Adrenal gland (tissue), 12 donors: ENCODE data around the gene MDM1. TPM values are rescaled to one million over a fixed set of nuclear protein-coding genes. Genes with fewer than 3 reads are reported as not detected.

Source experiments
- DNase-seq, 7 donors: peaks; one replicate each; pipeline ENCODE4 v3.0.0-alpha.2; 2019 to 2020
- H3K27ac ChIP-seq, 5 donors: fragments of 200-600 bp; sonication (generic) in 4 of 5; 1 replicate in 3 of 5; 2 replicates in 2 of 5; pipeline versions ENCODE4 v1.5.1 to v1.8.0; 2016 to 2020; ENCODE audit warnings: mild to moderate bottlenecking in 1 of 5
- H3K27me3 ChIP-seq: fragments of 200-600 bp; 2 replicates; pipeline ENCODE4 v1.8.0; 2021
- H3K36me3 ChIP-seq, 2 donors: fragments of 200-600 bp; replicated peaks in 1 of 2; 1 replicate in 1 of 2; 2 replicates in 1 of 2; pipeline versions ENCODE4 v1.5.1 to v1.8.0; 2018 to 2022
- H3K4me1 ChIP-seq, 2 donors: fragments of 200-600 bp; replicated peaks in 1 of 2; 1 replicate in 1 of 2; 2 replicates in 1 of 2; pipeline versions ENCODE4 v1.5.1 to v1.8.0; 2018 to 2021
- H3K4me3 ChIP-seq, 4 donors: fragments of 200-600 bp; sonication (generic) in 3 of 4; one replicate each; pipeline ENCODE4 v1.5.1; 2016 to 2018
- H3K9me3 ChIP-seq, 3 donors: fragments of 200-600 bp; sonication (generic) in 1 of 3; replicated peaks in 1 of 3; 1 replicate in 2 of 3; 2 replicates in 1 of 3; pipeline versions ENCODE4 v1.5.1 to v1.8.0; 2016 to 2021
- CTCF ChIP-seq, 6 experiments: fragments of 450-650 bp in 4 of 6; fragments of 200-600 bp in 2 of 6; sonication (generic) in 1 of 6; IDR thresholded peaks; 1 replicate in 5 of 6; 2 replicates in 1 of 6; pipeline versions ENCODE4 v1.5.1 to v1.8.0; 2016 to 2021; ENCODE audit warnings: antibody characterized with exemption in 6 of 6, mild to moderate bottlenecking in 2 of 6, moderate library complexity in 1 of 6
- POLR2A ChIP-seq, 2 donors: fragments of 450-650 bp; IDR thresholded peaks; one replicate each; pipeline ENCODE4 v1.6.1; 2017; ENCODE audit warnings: antibody characterized with exemption in 2 of 2, mild to moderate bottlenecking in 2 of 2, moderate library complexity in 1 of 2
- WGBS, 4 donors: extraction: QIAGEN DNeasy Blood & Tissue Kit in 2 of 4; methylation state at CpG; one replicate each; pipeline versions ENCODE4 v1.1.5 to v1.1.7; 2013 to 2017; 5-methylcytosine and 5-hydroxymethylcytosine counted together
- intact Hi-C, 2 donors: fragments of 100-400 bp; cut with DNase I; formaldehyde crosslinking; loops; one replicate each; pipeline versions ENCODE4 v1.14.1 to v1.15.0; 2022 to 2023
- polyA plus RNA-seq, 3 donors: library from polyadenylated mRNA; stranded (reverse); fragments of 200-250 nt in 2 of 3; fragments of 350-450 nt in 1 of 3; fragmentation: Illumina TruSeq in 1 of 3; extraction: RNeasy Lipid Tissue Mini Kit (QIAGEN cat#74804) in 1 of 3; gene quantifications; one replicate each; pipeline ENCODE4 v1.2.3, GENCODE V29; 2013 to 2014
- total RNA-seq, 9 donors: library from RNA; depleted of rRNA in 4 of 9; stranded (reverse); fragments of >200 nt in 4 of 9; fragments of 120-200 nt in 1 of 9; fragmentation: NEBNext Ultra II Directional in 1 of 9; extraction: Animal tissue kit (Norgen Biotek cat#: 25700) in 1 of 9; gene quantifications; one replicate each; pipeline versions ENCODE4 v1.1.0 to v1.2.4, GENCODE V29; 2013 to 2023
- donor health status: healthy with polysubstance abuse.
- donor health status: Bipolar disorder and iron deficiency.
- donor health status: DM: yes; HTN: yes; CAD: no.
- donor health status: DM: no; HTN: no; CAD: no.
- donor health status: DM: no; HTN: no; CAD: no.
- donor health status: DM: yes; HTN: yes; CAD: no.

Gene MDM1
- total and polyA plus RNA-seq, 12 donors: 6.5 to 19.4 (median 10.5) TPM

GRCh38 chr12:68276402-68276930 lies 55.7 kb downstream of the MDM1 start:
- WGBS, 4 donors: 82 to 89% (median 86%) methylated on average over 6 of the region's 6 CpGs
- TF ChIP-seq CTCF (IDR thresholded peaks at IDR 0.05) (no peak), POLR2A (IDR thresholded peaks at IDR 0.05) (no peak)
- Histone ChIP-seq H3K36me3 (no peaks in the 10 kb centered on the region), H3K4me1 (peaks cover 0 to 6% of the 10 kb centered on the region in 2 donors), H3K27ac (no peak overlapping the region), H3K4me3 (no peak overlapping the region), H3K9me3 (no peaks in the 10 kb centered on the region), H3K27me3 (no peaks in the 10 kb centered on the region)
- no peak for DNase-seq
- intact Hi-C loops: no loop called here

- H3K27me3 ChIP-seq: no peaks in the 10 kb centered on the region
- intact Hi-C loops: no loop called here
- H3K27ac ChIP-seq: no peak overlapping the region
- H3K4me1 ChIP-seq: no peaks in the 10 kb centered on the region
- H3K36me3 ChIP-seq: no peaks in the 10 kb centered on the region
- H3K9me3 ChIP-seq: no peaks in the 10 kb centered on the region
- no peak overlapping the region for H3K4me3 ChIP-seq
- TF ChIP-seq POLR2A (IDR thresholded peaks at IDR 0.05) (no peak), CTCF (IDR thresholded peaks at IDR 0.05) (no peak)
- DNase-seq: no peak
Measured at GRCh38 chr12:68272732-68273131, 59.4 kb downstream of the MDM1 start.

GRCh38 chr12:68271346-68271745 lies 60.8 kb downstream of the MDM1 start:
- no peak overlapping the region for H3K4me3 ChIP-seq
- WGBS, 4 donors: 61 to 77% (median 72%) methylated on average over 8 of the region's 8 CpGs
- intact Hi-C loops: no loop called here
- no peak for DNase-seq
- no peaks in the 10 kb centered on the region for H3K4me1 ChIP-seq
- H3K27ac ChIP-seq: no peak overlapping the region
- no peaks in the 10 kb centered on the region for H3K36me3 ChIP-seq
- no peaks in the 10 kb centered on the region for H3K27me3 ChIP-seq
- TF ChIP-seq POLR2A (IDR thresholded peaks at IDR 0.05) (no peak), CTCF (IDR thresholded peaks at IDR 0.05) (no peak)
- H3K9me3 ChIP-seq: no peaks in the 10 kb centered on the region

DNA sequence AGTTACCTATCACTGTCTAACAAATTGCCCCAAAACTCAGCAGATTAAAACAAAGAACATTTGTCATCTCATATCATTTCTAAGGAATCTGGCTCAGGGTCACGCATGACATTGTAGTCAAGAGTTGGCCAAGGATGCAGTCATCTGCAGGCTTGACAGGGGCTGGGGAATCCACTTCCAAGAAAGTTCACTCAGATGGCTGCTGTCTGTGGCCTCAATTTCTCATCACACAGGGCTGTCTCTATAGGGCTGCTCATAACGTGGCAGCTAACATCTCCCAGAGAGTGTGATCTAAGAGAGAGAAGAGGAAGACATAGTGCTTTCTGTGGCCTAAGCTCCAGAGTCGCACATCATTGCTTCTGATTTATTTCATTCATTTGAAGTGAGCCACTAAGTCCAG lies 61.8 kb downstream of the MDM1 start:
- intact Hi-C loops: no loop called here
- DNase-seq: no peak
- no peaks in the 10 kb centered on the region for H3K36me3 ChIP-seq
- no peaks in the 10 kb centered on the region for H3K4me1 ChIP-seq
- no peak overlapping the region for H3K27ac ChIP-seq
- TF ChIP-seq CTCF (IDR thresholded peaks at IDR 0.05): no peak
- no peak for TF ChIP-seq POLR2A (IDR thresholded peaks at IDR 0.05)
- no peak overlapping the region for H3K4me3 ChIP-seq
- WGBS, 4 donors: 71 to 78% (median 74%) methylated on average over 3 of the region's 3 CpGs
- H3K9me3 ChIP-seq: no peaks in the 10 kb centered on the region
- H3K27me3 ChIP-seq: no peaks in the 10 kb centered on the region
